T-helper 9 cell (primary cell): ENCODE data around the gene CD207.
A peak's percentile ranks its signal among the peaks of the same experiment; 100 is the strongest.

ENCODE experiments used
- DNase-seq: peaks from one replicate; pipeline ENCODE4 v3.0.0-alpha.2; 2020

Gene CD207

DNA sequence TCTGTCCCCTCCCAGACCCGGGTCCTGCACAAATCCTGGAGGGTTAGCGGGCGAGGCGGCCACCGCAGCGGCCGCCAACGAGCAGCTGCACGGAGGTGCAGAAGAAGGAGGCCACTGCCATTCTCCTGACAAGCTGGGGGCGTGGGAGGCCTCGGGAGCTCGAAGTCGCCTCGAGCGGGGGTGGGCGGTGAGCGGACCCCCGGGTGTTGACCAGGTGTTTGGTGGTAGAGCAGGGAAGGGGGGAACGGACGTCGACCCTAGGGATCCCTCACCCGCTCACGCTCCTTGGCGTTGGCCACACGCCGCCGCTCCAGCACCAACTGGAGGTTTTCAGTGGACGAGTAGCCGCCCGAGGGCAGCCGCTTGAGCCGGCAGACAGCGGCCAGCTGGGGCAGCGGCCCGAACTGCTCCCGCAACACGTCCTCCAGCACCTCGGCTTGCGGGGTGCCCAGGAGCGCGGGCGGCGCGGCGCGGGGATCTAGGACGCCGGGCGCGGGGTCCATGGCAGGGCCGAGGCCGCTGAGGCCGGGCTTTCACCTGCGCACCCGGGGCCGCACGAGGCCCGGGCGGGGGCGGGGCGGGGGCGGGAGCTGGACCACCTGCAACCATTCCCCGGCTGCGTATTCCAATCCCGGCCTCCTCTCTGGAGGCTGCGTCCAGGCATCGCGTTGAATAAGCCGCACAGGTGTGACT, 45.3 kb downstream of the CD207 start, which contains the start of gene FIGLA:
FIGLA (minus strand) TSS at position 508 of the 693 bp plus-strand sequence; CDS start at position 503, 5 bp downstream.
- no peak for DNase-seq

DNA sequence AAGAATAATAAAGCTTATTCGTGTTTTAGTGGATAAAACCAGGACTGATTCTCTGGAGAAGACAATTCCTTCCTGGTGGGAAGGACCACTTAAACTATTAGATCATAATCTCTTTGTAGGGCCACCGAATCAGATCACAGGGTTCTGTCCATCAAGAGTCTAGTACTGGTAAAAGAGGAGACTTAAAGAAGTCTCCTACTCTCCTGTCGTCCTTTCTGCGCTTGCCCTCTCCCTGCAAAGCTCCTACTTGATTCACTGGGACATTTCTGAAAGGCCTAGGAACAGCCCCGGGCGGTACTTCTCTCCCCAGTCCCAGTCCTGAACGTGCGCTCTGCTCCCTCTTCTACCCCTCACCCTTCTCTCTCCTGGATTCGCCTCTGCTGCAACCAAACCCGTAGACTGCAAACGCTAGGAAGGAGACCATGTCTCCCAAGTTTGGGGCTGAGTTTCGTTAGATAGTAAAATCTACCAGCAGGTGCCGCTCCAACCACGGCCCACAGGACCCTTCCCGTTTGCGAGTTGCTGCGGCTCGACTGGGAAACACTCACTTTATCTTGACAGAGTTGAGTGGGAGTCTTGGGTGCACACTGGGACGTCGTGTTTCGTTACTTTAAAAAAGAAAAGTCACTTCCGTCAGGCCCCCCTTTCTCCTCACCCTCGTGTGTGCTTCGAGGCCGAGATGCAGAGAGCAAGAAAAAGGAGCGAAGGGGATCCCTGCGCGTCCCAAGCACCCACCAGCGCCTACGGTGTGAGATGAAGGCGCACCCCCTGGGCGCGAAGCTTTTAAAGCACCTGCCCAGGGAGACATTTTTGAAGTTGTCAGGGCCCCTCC, 46.1 kb downstream of the CD207 start:
- peak; percentile 21 for DNase-seq

DNA sequence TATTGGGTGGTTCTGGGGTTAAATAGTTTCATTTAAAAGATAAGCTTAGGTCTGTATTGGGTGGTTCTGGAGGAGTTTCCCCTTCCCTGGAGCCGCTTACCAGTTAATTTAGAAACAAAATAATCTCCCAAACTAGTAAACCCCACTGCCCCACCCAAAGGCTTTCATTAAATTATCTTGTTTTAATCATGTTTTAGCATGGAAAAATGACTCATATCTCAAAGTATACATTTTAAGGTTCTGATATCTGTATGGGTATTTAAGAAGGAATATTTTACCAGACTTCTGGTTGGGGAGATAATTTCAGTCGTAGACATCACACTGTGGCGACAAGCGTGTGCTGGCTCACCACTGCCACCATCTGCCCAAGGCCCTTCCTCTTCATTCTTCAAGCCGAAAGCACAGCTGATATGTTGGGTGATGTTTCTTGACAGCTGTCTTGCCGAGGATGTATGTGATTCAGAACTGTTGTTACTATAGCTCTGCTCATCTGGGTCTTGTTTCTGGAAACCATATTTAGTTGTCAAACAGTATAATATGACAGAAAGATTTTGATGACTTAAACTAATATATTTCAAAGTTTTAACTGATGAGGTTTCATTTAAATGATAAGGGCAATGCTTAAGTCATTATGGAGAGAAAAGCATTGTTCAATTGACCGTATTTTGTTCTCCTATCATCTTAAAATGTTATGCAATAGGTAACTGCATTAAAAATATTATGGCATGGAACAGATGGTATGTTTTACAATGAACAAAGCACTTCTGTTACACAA, 50.3 kb downstream of the CD207 start:
- DNase-seq, result no peak

GRCh38 chr2:70784320-70784719, 51.3 kb downstream of the CD207 start:
- no peak for DNase-seq
